RWPE2 (cell line): Measurements from ENCODE around the gene MTA1.
A peak's percentile ranks its signal among the peaks of the same experiment; 100 is the strongest.

ENCODE experiments used
- ATAC-seq: fragments of 200-7000 bp; cut with Tn5 transposase; 3 replicates; pipeline ENCODE4 v1.9.1; 2021; ENCODE audit warnings: low read depth
- DNase-seq: peaks from one replicate; pipeline ENCODE4 v3.0.0-alpha.2; 2020; ENCODE audit warnings: low spot score
- H3K27ac ChIP-seq: fragments of 450-650 bp; 2 replicates; pipeline ENCODE4 v1.5.1; 2017; ENCODE audit warnings: mild to moderate bottlenecking; ENCODE audit not compliant: poor library complexity, severe bottlenecking
- H3K27me3 ChIP-seq: fragments of 250-450 bp; sonication (Bioruptor Pico); 2 replicates; pipeline ENCODE4 v1.5.1; 2021; ENCODE audit warnings: mild to moderate bottlenecking, moderate library complexity; ENCODE audit not compliant: insufficient read depth, poor library complexity, severe bottlenecking
- H3K36me3 ChIP-seq: fragments of 250-450 bp; sonication (Bioruptor Pico); 2 replicates; pipeline ENCODE4 v1.5.1; 2020; ENCODE audit warnings: low read depth, mild to moderate bottlenecking, moderate library complexity
- H3K4me1 ChIP-seq: fragments of 250-450 bp; sonication (Bioruptor Pico); 2 replicates; pipeline ENCODE4 v1.5.1; 2021; ENCODE audit warnings: mild to moderate bottlenecking, moderate library complexity; ENCODE audit not compliant: insufficient read depth, poor library complexity, severe bottlenecking
- H3K4me3 ChIP-seq: fragments of 250-450 bp; sonication (Bioruptor Pico); 2 replicates; pipeline ENCODE4 v1.5.1; 2021; ENCODE audit warnings: mild to moderate bottlenecking, moderate library complexity; ENCODE audit not compliant: severe bottlenecking
- H3K9me3 ChIP-seq: fragments of 250-450 bp; sonication (Bioruptor Pico); 2 replicates; pipeline ENCODE4 v1.5.1; 2021; ENCODE audit warnings: mild to moderate bottlenecking, moderate library complexity; ENCODE audit not compliant: severe bottlenecking
- TF ChIP-seq, protein P1 (sequence below): fragments of 450-650 bp; IDR thresholded peaks from one replicate; pipeline ENCODE4 v1.5.1; 2017; ENCODE audit warnings: mild to moderate bottlenecking, moderate library complexity; ENCODE audit not compliant: poor library complexity, severe bottlenecking

MTA1 gene

DNA sequence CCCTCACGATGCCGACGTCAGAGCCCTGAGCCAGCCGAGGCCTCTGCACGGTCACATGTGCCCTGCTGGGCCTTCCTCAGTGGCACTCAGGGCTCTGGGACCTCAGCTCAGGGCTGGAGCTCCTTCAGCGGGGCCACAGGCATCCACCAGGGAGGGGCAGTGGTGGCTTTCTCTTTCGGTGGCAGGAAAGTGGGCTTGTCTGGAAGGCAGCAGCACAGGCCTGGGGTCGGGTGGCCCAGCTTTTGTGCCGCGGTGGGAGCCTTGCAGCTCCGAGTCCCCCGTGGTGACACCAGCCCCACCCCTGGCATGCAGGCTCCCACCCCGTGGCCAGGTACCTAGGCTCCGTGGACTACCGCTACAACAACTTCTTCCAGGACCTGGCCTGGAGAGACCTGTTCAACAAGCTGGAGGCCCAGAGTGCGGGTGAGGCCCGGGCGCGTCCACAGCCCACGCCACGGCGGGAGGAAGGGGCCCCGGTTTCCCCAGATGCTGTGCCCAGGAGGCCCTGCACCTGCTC, 35.5 kb upstream of the MTA1 start:
- ATAC-seq (no peak), DNase-seq (peak; percentile 71)
- no peaks in the 10 kb centered on the region for H3K27me3 ChIP-seq
- TF ChIP-seq, protein P1, sequence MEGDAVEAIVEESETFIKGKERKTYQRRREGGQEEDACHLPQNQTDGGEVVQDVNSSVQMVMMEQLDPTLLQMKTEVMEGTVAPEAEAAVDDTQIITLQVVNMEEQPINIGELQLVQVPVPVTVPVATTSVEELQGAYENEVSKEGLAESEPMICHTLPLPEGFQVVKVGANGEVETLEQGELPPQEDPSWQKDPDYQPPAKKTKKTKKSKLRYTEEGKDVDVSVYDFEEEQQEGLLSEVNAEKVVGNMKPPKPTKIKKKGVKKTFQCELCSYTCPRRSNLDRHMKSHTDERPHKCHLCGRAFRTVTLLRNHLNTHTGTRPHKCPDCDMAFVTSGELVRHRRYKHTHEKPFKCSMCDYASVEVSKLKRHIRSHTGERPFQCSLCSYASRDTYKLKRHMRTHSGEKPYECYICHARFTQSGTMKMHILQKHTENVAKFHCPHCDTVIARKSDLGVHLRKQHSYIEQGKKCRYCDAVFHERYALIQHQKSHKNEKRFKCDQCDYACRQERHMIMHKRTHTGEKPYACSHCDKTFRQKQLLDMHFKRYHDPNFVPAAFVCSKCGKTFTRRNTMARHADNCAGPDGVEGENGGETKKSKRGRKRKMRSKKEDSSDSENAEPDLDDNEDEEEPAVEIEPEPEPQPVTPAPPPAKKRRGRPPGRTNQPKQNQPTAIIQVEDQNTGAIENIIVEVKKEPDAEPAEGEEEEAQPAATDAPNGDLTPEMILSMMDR, result no peak
- H3K27ac ChIP-seq, result no peak overlapping the region
- H3K9me3 ChIP-seq, result no peaks in the 10 kb centered on the region
- no peaks in the 10 kb centered on the region for H3K4me1 ChIP-seq
- peaks cover 13% of the 10 kb centered on the region for H3K36me3 ChIP-seq
- no peak overlapping the region for H3K4me3 ChIP-seq

DNA sequence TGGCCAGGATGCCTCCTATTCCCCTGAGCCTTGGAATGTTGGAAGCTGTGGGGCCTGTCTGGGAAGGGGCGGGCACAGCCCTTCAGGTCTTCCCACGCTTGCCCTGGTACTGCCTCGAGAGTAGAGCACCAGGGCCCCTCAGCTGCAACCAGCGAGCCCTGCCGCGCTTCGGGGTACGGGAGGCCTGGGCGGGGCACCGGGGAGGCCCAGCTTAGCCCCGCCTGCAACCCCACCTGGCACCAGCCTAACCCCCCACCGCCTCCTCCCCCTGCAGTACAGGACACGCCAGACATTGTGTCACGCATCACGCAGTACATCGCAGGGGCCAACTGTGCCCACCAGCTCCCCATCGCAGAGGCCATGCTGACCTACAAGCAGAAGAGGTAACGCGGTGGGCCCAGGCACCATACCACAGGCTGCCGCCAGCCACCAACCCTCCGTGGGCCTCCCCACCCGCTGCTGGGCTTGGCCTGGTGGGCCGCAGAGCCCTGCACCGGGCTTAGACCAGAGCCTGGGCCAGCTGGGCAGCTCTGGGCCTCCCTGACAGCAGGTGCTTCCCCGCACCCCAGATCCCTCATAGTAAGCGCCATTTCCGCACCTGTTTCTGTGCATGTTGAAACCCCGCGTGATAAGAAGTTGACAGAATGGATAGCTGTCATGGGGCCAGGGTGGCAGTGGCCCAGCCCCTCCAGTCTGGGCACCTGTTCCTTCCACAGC, 34.9 kb upstream of the MTA1 start:
- Histone ChIP-seq H3K4me3 (no peak overlapping the region), H3K27me3 (no peaks in the 10 kb centered on the region), H3K27ac (no peak overlapping the region), H3K9me3 (no peaks in the 10 kb centered on the region), H3K4me1 (no peaks in the 10 kb centered on the region), H3K36me3 (peaks cover 13% of the 10 kb centered on the region)
- ATAC-seq (no peak), DNase-seq (peak; percentile 70)
- TF ChIP-seq, protein P1, result no peak

DNA sequence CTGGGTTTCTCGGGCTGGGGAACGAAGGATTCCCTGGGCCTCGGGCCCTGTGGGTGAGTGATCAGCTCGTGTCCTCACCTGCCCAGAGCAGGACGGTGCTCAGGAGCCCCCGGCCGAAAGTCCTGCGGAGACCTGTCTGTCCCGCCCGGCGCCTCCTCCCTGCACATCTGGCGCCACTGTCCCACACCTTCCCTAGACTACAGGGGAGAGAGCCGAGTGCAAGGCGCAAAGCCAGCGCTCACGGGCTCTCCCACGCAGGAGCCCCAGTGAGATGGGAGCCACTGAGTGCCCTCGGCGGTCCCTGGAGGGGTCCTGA, 34.3 kb upstream of the MTA1 start:
- H3K36me3 ChIP-seq, result peaks cover 13% of the 10 kb centered on the region
- no peak overlapping the region for H3K4me3 ChIP-seq
- no peak overlapping the region for H3K27ac ChIP-seq
- ATAC-seq, result no peak
- H3K4me1 ChIP-seq, result no peaks in the 10 kb centered on the region
- no peaks in the 10 kb centered on the region for H3K27me3 ChIP-seq
- no peaks in the 10 kb centered on the region for H3K9me3 ChIP-seq
- peak; percentile 70 for DNase-seq
- TF ChIP-seq, protein P1, result no peak

DNA sequence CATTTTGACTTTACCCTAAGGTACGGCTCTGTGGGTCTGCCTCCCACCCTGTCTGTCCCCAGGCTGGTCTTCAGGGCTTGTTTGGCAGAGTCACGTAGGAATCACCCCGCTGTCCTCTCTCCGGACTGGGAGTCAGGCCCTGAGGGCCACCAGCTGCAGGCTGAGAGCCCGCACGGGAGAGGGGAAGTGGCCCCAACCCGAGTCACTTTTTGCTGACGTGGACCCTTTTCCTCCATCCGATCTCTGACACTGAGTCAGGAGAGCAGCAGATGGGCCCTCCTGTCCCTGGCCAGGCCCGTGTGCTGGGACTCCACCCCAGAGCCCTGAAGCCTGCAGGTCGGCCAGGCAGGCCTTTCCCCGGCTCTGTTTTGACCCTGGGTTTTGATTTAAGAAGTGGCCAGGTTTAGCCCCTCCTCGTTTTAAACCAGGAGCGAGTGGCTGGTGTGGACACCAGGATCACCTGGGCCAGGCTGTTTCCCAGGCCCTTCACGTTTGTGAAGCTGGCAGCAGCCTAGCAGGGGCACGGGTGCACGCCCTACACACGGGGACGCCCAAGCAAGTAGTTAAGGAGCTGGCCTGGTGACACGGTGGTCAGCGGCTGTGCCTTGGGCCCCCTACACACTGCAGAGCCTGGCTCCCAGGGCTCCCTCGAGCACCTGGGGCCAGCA, 33.8 kb upstream of the MTA1 start:
- H3K36me3 ChIP-seq, result peaks cover 13% of the 10 kb centered on the region
- ATAC-seq (no peak), DNase-seq (peak; percentile 64)
- H3K27me3 ChIP-seq, result no peaks in the 10 kb centered on the region
- TF ChIP-seq, protein P1, result no peak
- H3K9me3 ChIP-seq, result no peaks in the 10 kb centered on the region
- no peak overlapping the region for H3K27ac ChIP-seq
- no peak overlapping the region for H3K4me3 ChIP-seq
- no peaks in the 10 kb centered on the region for H3K4me1 ChIP-seq
